HepG2 (cell line): Measurements from ENCODE around the gene TNP2. TPM values are rescaled to one million over a fixed set of nuclear protein-coding genes. Genes with fewer than 3 reads are reported as not detected.
A peak's percentile ranks its signal among the peaks of the same experiment; 100 is the strongest.

ENCODE experiments used
- BORCS8-MEF2B ChIP-seq: sonication (generic); formaldehyde crosslinking; IDR thresholded peaks from 2 replicates; pipeline ENCODE4 v1.8.0; 2022; ENCODE audit warnings: mild to moderate bottlenecking, missing genetic modification reagents
- CEBPG ChIP-seq: IDR thresholded peaks from 2 replicates; pipeline ENCODE4 v1.6.1; 2016
- JUND ChIP-seq: sonication (generic); formaldehyde crosslinking; IDR thresholded peaks from 2 replicates; pipeline ENCODE4 v1.8.0; 2022; ENCODE audit warnings: mild to moderate bottlenecking, missing genetic modification reagents
- NFYC ChIP-seq: IDR thresholded peaks from 2 replicates; pipeline ENCODE4 v1.6.1; 2016; ENCODE audit warnings: missing genetic modification reagents, missing compliant biosample characterization
- RFX1 ChIP-seq: fragments of 450-650 bp; IDR thresholded peaks from 2 replicates; pipeline ENCODE4 v1.6.1; 2017
- RFX3 ChIP-seq: IDR thresholded peaks from 2 replicates; pipeline ENCODE4 v1.6.1; 2016; ENCODE audit warnings: missing biosample characterization, missing genetic modification reagents
- SMARCC2 ChIP-seq: fragments of 450-650 bp; IDR thresholded peaks from 2 replicates; pipeline ENCODE4 v1.6.1; 2017; ENCODE audit warnings: antibody characterized with exemption, mild to moderate bottlenecking
- ZBTB38 ChIP-seq: sonication (generic); formaldehyde crosslinking; IDR thresholded peaks from 2 replicates; pipeline ENCODE4 v1.5.1; 2020; ENCODE audit warnings: mild to moderate bottlenecking, missing genetic modification reagents
- ZFP36L2 ChIP-seq: sonication (generic); formaldehyde crosslinking; IDR thresholded peaks from 2 replicates; pipeline ENCODE4 v1.4.0; 2020; ENCODE audit warnings: missing genetic modification reagents
- ZKSCAN8 ChIP-seq: IDR thresholded peaks from 2 replicates; pipeline ENCODE4 v1.6.1; 2016; ENCODE audit warnings: borderline replicate concordance, missing genetic modification reagents, missing compliant biosample characterization
- ZNF160 ChIP-seq: sonication (generic); formaldehyde crosslinking; IDR thresholded peaks from 2 replicates; pipeline ENCODE4 v1.8.0; 2022; ENCODE audit warnings: mild to moderate bottlenecking, inconsistent platforms, missing genetic modification reagents
- ZNF20 ChIP-seq: sonication (generic); formaldehyde crosslinking; IDR thresholded peaks from 2 replicates; pipeline ENCODE4 v1.4.0; 2020; ENCODE audit warnings: mild to moderate bottlenecking, moderate library complexity, missing genetic modification reagents
- ZNF264 ChIP-seq: sonication (generic); formaldehyde crosslinking; IDR thresholded peaks from 2 replicates; pipeline ENCODE4 v1.4.0; 2020; ENCODE audit warnings: missing genetic modification reagents
- ZNF589 ChIP-seq: sonication (generic); formaldehyde crosslinking; conservative IDR thresholded peaks from 2 replicates; pipeline ENCODE4 v1.8.0; 2022; ENCODE audit warnings: mild to moderate bottlenecking, moderate library complexity, missing genetic modification reagents
- ZZZ3 ChIP-seq: sonication (generic); formaldehyde crosslinking; IDR thresholded peaks from 2 replicates; pipeline ENCODE4 v1.4.0; 2020; ENCODE audit warnings: missing genetic modification reagents, mild to moderate bottlenecking, borderline replicate concordance
- polyA plus RNA-seq, 8 experiments: library from polyadenylated mRNA; depleted of rRNA in 3 of 8; stranded (reverse) in 7 of 8; unstranded in 1 of 8; fragments of >200 nt; fragmentation: Illumina TruSeq in 4 of 8; extraction: Trizol in 4 of 8; gene quantifications; 2 replicates each; pipeline versions ENCODE4 v1.2.1 to v1.2.3, GENCODE V29; 2011 to 2016; ENCODE audit warnings: low read depth in 4 of 8, missing spikeins in 1 of 8, mixed read lengths in 1 of 8; ENCODE audit not compliant: insufficient read depth in 1 of 8
- total RNA-seq, 5 experiments: library from RNA; depleted of rRNA; stranded (reverse); fragments of >200 nt; fragmentation: Illumina TruSeq; extraction: Trizol; gene quantifications; 2 replicates each; pipeline ENCODE4 v1.2.3, GENCODE V29; 2016; ENCODE audit warnings: low read depth in 1 of 5
- TF ChIP-seq, protein P1 (sequence below), 2 experiments: sonication (generic) in 1 of 2; formaldehyde crosslinking in 1 of 2; IDR thresholded peaks; 2 replicates each; pipeline versions ENCODE4 v1.4.0 to v1.6.1; 2018 to 2020; ENCODE audit warnings: missing genetic modification reagents in 2 of 2, borderline replicate concordance in 1 of 2, low read depth in 1 of 2, mild to moderate bottlenecking in 1 of 2, missing biosample characterization in 1 of 2
- TF ChIP-seq, protein P2 (sequence below): sonication (generic); formaldehyde crosslinking; IDR thresholded peaks from 2 replicates; pipeline ENCODE4 v1.4.0; 2020; ENCODE audit warnings: missing genetic modification reagents
- TF ChIP-seq, protein P3 (sequence below): sonication (generic); formaldehyde crosslinking; conservative IDR thresholded peaks from 2 replicates; pipeline ENCODE4 v1.8.0; 2022; ENCODE audit warnings: mild to moderate bottlenecking, moderate library complexity, missing genetic modification reagents
- TF ChIP-seq, protein P4 (sequence below), 2 experiments: IDR thresholded peaks; 2 replicates each; pipeline ENCODE4 v1.6.1; 2011 to 2012; ENCODE audit warnings: low read length in 2 of 2, borderline replicate concordance in 1 of 2, low read depth in 1 of 2, mild to moderate bottlenecking in 1 of 2, moderate library complexity in 1 of 2

The TNP2 gene
- total and polyA plus RNA-seq, 2 of the 13 experiments (the other 11 are each of a cell fraction or from before 2014, with no cell fraction given), result not detected

DNA sequence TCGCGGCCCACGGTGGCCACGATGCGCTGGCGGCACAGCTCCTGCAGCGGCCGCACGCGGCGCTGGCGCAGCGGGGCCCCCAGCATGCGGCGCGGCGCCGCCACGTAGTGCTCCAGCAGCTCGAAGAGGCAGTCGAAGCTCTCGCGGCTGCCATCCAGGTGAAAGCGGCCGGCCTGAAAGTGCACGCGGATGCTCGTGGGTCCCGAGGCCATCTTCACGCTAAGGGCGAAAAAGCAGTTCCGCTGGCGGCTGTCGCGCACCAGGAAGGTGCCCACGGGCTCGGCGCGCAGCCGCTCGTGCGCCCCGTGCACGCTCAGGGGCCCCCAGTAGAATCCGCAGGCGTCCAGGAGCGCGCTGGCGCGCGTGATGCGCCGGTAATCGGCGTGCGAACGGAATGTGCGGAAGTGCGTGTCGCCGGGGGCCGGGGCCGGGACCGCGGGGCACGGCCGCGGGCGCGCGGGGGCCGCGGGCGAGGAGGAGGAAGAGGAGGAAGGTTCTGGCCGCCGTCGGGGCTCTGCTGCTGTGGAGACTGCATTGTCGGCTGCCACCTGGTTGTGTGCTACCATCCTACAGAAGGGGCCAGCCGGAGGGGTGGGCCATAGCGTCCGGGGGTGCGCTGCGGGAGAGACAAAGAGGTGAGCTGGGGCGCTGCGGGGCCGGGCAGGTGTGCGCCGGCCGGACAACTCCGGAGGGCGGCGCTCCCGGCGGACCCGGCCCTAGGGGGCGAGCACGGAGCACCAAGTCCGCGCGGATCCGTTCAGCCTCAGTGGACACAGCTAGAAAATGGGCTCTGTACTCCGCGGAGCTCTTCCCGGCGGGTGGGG is 14.0 kb downstream of the TNP2 start (continued):
- TF ChIP-seq NFYC (no peak), RFX3 (no peak), ZNF589 (CRISPR knock-in tag) (peak; percentile 53; the same call in 1 of the 2 replicates), CEBPG (no peak), ZNF264 (CRISPR knock-in tag) (no peak), JUND (CRISPR knock-in tag) (no peak), ZNF20 (no peak), ZBTB38 (CRISPR knock-in tag) (peak; percentile 97), SMARCC2 (no peak), BORCS8-MEF2B (CRISPR knock-in tag) (no peak), ZZZ3 (CRISPR knock-in tag) (peak; percentile 20; the same call in 1 of the 2 replicates), ZFP36L2 (CRISPR knock-in tag) (no peak), ZKSCAN8 (CRISPR knock-in tag) (no peak), ZNF160 (CRISPR knock-in tag) (no peak), RFX1 (no peak)
- TF ChIP-seq, protein P1, sequence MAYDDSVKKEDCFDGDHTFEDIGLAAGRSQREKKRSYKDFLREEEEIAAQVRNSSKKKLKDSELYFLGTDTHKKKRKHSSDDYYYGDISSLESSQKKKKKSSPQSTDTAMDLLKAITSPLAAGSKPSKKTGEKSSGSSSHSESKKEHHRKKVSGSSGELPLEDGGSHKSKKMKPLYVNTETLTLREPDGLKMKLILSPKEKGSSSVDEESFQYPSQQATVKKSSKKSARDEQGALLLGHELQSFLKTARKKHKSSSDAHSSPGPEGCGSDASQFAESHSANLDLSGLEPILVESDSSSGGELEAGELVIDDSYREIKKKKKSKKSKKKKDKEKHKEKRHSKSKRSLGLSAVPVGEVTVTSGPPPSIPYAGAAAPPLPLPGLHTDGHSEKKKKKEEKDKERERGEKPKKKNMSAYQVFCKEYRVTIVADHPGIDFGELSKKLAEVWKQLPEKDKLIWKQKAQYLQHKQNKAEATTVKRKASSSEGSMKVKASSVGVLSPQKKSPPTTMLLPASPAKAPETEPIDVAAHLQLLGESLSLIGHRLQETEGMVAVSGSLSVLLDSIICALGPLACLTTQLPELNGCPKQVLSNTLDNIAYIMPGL (CRISPR knock-in tag; IDR thresholded peaks at IDR 0.05; ENCODE audit: borderline replicate concordance in 1 of 2, low read depth in 1 of 2), result no peak; a peak in 1 of 4 replicates
- TF ChIP-seq, protein P2, sequence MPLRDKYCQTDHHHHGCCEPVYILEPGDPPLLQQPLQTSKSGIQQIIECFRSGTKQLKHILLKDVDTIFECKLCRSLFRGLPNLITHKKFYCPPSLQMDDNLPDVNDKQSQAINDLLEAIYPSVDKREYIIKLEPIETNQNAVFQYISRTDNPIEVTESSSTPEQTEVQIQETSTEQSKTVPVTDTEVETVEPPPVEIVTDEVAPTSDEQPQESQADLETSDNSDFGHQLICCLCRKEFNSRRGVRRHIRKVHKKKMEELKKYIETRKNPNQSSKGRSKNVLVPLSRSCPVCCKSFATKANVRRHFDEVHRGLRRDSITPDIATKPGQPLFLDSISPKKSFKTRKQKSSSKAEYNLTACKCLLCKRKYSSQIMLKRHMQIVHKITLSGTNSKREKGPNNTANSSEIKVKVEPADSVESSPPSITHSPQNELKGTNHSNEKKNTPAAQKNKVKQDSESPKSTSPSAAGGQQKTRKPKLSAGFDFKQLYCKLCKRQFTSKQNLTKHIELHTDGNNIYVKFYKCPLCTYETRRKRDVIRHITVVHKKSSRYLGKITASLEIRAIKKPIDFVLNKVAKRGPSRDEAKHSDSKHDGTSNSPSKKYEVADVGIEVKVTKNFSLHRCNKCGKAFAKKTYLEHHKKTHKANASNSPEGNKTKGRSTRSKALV (CRISPR knock-in tag), result peak; percentile 57; the same call in 1 of the 2 replicates
- TF ChIP-seq, protein P3, sequence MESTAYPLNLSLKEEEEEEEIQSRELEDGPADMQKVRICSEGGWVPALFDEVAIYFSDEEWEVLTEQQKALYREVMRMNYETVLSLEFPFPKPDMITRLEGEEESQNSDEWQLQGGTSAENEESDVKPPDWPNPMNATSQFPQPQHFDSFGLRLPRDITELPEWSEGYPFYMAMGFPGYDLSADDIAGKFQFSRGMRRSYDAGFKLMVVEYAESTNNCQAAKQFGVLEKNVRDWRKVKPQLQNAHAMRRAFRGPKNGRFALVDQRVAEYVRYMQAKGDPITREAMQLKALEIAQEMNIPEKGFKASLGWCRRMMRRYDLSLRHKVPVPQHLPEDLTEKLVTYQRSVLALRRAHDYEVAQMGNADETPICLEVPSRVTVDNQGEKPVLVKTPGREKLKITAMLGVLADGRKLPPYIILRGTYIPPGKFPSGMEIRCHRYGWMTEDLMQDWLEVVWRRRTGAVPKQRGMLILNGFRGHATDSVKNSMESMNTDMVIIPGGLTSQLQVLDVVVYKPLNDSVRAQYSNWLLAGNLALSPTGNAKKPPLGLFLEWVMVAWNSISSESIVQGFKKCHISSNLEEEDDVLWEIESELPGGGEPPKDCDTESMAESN (CRISPR knock-in tag), result peak; percentile 80
- TF ChIP-seq, protein P4, sequence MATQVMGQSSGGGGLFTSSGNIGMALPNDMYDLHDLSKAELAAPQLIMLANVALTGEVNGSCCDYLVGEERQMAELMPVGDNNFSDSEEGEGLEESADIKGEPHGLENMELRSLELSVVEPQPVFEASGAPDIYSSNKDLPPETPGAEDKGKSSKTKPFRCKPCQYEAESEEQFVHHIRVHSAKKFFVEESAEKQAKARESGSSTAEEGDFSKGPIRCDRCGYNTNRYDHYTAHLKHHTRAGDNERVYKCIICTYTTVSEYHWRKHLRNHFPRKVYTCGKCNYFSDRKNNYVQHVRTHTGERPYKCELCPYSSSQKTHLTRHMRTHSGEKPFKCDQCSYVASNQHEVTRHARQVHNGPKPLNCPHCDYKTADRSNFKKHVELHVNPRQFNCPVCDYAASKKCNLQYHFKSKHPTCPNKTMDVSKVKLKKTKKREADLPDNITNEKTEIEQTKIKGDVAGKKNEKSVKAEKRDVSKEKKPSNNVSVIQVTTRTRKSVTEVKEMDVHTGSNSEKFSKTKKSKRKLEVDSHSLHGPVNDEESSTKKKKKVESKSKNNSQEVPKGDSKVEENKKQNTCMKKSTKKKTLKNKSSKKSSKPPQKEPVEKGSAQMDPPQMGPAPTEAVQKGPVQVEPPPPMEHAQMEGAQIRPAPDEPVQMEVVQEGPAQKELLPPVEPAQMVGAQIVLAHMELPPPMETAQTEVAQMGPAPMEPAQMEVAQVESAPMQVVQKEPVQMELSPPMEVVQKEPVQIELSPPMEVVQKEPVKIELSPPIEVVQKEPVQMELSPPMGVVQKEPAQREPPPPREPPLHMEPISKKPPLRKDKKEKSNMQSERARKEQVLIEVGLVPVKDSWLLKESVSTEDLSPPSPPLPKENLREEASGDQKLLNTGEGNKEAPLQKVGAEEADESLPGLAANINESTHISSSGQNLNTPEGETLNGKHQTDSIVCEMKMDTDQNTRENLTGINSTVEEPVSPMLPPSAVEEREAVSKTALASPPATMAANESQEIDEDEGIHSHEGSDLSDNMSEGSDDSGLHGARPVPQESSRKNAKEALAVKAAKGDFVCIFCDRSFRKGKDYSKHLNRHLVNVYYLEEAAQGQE (IDR thresholded peaks at IDR 0.05; ENCODE audit: borderline replicate concordance in 1 of 2, low read depth in 1 of 2, low read length in 2 of 2), result no peak
